Tibial nerve (tissue), 3 donors: ENCODE results near the gene HNRNPC.

ENCODE experiments used
- CTCF ChIP-seq, 5 experiments: fragments of 200-600 bp in 3 of 5; fragments of 450-650 bp in 2 of 5; sonication (generic) in 3 of 5; IDR thresholded peaks; one replicate each; pipeline ENCODE4 v1.5.1; 2016 to 2019; ENCODE audit warnings: antibody characterized with exemption in 5 of 5, mild to moderate bottlenecking in 3 of 5, moderate library complexity in 2 of 5
- POLR2A ChIP-seq, 2 donors: fragments of 450-650 bp; IDR thresholded peaks; one replicate each; pipeline ENCODE4 v1.6.1; 2017; ENCODE audit warnings: antibody characterized with exemption in 2 of 2, mild to moderate bottlenecking in 2 of 2, moderate library complexity in 2 of 2

- TF ChIP-seq CTCF (IDR thresholded peaks at IDR 0.05) (no peak), POLR2A (IDR thresholded peaks at IDR 0.05) (no peak)
These were observed 13.7 kb downstream of the HNRNPC start for GRCh38 chr14:21255385-21256101.
